ENCODE data around the gene BCL6B. TPM values are rescaled to one million over a fixed set of nuclear protein-coding genes. Genes with fewer than 3 reads are reported as not detected.

BCL6B gene
- total and polyA plus RNA-seq, 2 of the 4 experiments (the other 2 are of a cell fraction), result not detected

- TF ChIP-seq RCOR1 (IDR thresholded peaks at IDR 0.05; ENCODE audit: insufficient replicate concordance, low read length) (no peak), MAZ (IDR thresholded peaks at IDR 0.05; ENCODE audit: borderline replicate concordance, low read depth, low read length) (peak; percentile 96)
Observed at GRCh38 chr17:7014261-7014994, 8.4 kb upstream of the BCL6B start (continued).
